Dendritic cell treated with granulocyte-macrophage colony-stimulating factor and Interleukin-4, amounts not matched to agents 40 ng/mL and 50 ng/mL, for 4 days (primary cell): Measurements from ENCODE around the gene ATP5PD.
A peak's percentile ranks its signal among the peaks of the same experiment; 100 is the strongest.
"Not testable (repeated sequence)": the region's sequence is repeated elsewhere in the genome, so short reads cannot be mapped to it uniquely, and the experiment has no call there.

Source experiments
- H3K27ac Mint-ChIP-seq: one replicate; pipeline ENCODE4 v1.8.0; 2022; ENCODE audit warnings: mild to moderate bottlenecking, mixed read lengths
- H3K27me3 Mint-ChIP-seq: one replicate; pipeline ENCODE4 v1.8.0; 2022; ENCODE audit warnings: mild to moderate bottlenecking, mixed read lengths
- H3K36me3 Mint-ChIP-seq: one replicate; pipeline ENCODE4 v1.8.0; 2022; ENCODE audit warnings: low read depth, mixed read lengths
- H3K4me1 Mint-ChIP-seq: one replicate; pipeline ENCODE4 v1.8.0; 2022; ENCODE audit warnings: low read depth, mixed read lengths
- H3K4me3 Mint-ChIP-seq: one replicate; pipeline ENCODE4 v1.8.0; 2022; ENCODE audit warnings: mild to moderate bottlenecking, moderate library complexity, mixed read lengths
- H3K9me3 Mint-ChIP-seq: one replicate; pipeline ENCODE4 v1.8.0; 2022; ENCODE audit warnings: mixed read lengths
- intact Hi-C: fragments of 100-400 bp; cut with micrococcal nuclease; formaldehyde crosslinking; loops from one replicate; pipeline ENCODE4 v1.15.0; 2022

Gene ATP5PD

DNA sequence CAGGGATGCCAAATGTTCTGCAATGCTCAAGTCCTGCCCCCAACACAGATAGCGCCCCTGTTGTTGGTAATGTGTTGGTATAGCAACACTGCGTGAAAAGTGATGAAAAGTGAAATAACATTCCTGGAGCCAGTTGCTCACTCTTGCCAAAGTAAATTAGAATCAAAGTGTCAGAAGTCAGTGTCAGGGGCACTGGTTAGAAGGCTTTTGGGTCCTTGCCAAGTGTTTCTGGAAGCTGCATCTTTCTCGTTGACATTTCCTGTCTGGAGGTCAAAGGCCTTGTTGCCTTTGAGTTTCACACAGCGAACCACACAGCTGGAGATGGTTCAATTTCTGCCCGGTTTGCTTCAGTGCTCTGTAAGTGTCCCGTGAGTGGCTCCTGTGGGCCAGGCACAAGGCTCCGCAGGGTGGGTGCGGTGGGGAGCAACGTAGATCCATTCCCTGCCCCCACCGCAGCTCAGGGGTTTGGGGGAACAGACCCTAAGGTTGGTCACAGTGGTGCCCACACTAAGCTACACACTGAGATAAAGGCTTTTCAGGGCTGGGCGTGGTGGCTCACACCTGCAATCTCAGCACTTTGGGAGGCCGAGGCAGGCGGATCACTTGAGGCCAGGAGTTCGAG lies 37.4 kb upstream of the ATP5PD start:
- H3K36me3 Mint-ChIP-seq: peaks cover 6% of the 10 kb centered on the region
- intact Hi-C loops: no loop called here
- H3K27ac Mint-ChIP-seq: no peak overlapping the region
- peaks cover 68% of the 10 kb centered on the region for H3K4me1 Mint-ChIP-seq
- no peak overlapping the region for H3K4me3 Mint-ChIP-seq
- no peaks in the 10 kb centered on the region for H3K9me3 Mint-ChIP-seq
- H3K27me3 Mint-ChIP-seq: peaks cover 8% of the 10 kb centered on the region

GRCh38 chr17:75082683-75083082 lies 35.9 kb upstream of the ATP5PD start:
- Mint-ChIP-seq H3K27me3 (peaks cover 8% of the 10 kb centered on the region), H3K4me1 (peaks cover 69% of the 10 kb centered on the region), H3K9me3 (no peaks in the 10 kb centered on the region), H3K36me3 (no peaks in the 10 kb centered on the region), H3K4me3 (no peak overlapping the region), H3K27ac (no peak overlapping the region)
- intact Hi-C loops: no loop called here

DNA sequence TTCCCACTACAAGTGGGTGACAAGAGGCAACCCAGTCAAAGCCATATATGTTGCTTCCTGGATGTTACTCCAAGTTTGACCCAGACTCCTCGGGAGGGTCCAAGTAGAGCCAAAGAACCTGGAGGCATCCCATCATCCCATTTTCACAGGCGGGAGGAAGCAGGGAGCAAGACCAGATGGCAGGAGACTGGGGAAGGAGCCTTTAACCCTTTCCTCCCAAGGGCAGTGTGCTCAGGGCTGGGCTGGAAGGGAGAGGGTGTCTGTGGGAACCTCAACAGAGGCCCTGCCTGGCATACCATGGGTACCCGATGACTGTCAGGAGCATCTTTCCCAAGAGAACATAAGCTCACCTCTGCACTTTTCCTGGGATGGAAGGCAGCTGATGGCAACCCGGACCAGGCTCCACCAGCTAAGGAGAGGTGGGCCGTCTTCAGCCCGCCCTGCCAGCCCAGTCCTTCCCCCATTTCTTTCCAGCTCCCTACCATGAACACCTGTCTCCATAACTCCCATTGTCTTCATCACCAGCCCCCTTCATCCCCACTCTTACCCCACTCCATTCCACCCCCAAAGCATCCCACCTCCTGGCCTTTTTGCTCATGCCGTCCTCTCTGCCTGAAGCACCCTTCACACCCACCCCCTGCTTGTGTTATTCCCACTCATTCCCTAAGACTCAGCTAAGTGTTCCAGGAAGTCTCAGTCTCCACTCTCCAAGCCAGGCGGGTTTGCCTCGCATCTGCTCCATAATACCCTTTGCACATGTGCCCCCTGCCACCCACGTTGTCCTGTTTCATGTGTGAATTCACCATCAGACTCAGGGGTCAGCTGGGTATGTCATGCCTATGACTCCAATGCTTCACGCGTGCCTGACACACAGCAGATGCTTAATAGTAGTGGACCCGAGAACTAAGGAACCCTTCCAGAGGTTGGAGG lies 35.1 kb upstream of the ATP5PD start:
- Mint-ChIP-seq H3K36me3 (no peaks in the 10 kb centered on the region), H3K4me3 (no peak overlapping the region), H3K27ac (no peak overlapping the region), H3K9me3 (no peaks in the 10 kb centered on the region), H3K27me3 (peaks cover 8% of the 10 kb centered on the region), H3K4me1 (peaks cover 70% of the 10 kb centered on the region)
- intact Hi-C loops: no loop called here

DNA sequence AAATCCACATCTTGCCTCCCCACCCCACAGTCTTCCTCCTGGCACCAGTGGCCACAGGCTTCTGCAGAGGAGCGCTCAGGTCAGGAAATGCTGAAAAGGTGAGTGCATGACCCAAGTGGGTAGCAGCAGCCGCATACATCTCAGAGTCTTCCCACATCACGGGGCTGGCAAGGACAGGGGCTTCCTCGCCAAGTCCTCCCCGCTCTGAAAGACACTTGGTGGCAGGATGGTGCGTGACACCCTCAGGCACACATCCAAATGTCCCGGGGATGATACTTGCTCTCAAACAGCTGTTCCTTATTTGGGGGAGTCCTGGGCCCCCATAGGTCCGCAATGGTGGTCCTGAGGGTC lies 32.2 kb upstream of the ATP5PD start:
- peak overlapping the region; percentile 23 for H3K4me3 Mint-ChIP-seq
- intact Hi-C loops: loop anchor here (5.0 kb wide), 1 partner anchor 33 kb away; no protein-coding TSS in a partner anchor
- peaks cover 10% of the 10 kb centered on the region for H3K27me3 Mint-ChIP-seq
- no peaks in the 10 kb centered on the region for H3K9me3 Mint-ChIP-seq
- H3K27ac Mint-ChIP-seq: peak overlapping the region; percentile 93
- H3K36me3 Mint-ChIP-seq: no peaks in the 10 kb centered on the region
- peaks cover 77% of the 10 kb centered on the region for H3K4me1 Mint-ChIP-seq

DNA sequence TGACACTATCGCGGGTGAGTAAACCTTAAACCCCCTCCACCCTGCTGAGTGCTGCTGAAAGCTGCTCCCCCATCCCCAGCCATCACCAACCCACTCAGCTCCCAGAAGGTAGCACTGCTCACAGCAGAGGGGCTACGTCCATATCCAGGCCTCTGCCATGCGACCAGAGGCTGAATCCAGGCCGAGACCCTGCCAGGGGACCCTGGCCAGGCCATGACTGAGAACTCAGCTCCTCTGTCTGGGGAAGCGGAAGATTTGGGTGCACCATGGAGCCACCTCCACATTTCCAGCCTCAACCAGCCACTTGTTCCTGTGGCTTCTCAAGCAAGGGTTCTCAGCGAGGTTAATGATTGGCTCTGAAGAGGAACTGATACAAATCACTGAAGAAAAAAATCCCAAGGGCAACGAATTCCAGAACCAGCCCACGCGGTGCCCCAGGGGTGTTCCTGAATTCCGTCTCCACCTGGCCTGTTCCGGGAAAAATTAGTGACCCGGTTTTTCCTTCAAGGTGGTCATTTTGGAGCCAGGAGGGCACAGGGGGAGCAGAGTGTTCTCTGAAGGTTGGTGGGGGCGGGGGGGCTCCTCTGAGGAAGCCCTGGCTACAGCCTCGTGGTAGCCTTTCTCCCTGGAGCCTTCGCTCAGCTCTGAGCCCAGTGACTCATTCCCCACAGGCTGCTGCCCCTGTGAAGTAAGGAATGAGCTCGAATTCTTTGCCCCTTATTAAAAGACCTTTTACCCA lies 31.7 kb upstream of the ATP5PD start:
- Mint-ChIP-seq H3K4me3 (peak overlapping the region; percentile 23), H3K9me3 (no peaks in the 10 kb centered on the region), H3K27me3 (peaks cover 10% of the 10 kb centered on the region), H3K4me1 (peaks cover 77% of the 10 kb centered on the region), H3K36me3 (no peaks in the 10 kb centered on the region), H3K27ac (peak overlapping the region; percentile 93)
- intact Hi-C loops: loop anchor here (5.0 kb wide), 1 partner anchor 34 kb away; no protein-coding TSS in a partner anchor

DNA sequence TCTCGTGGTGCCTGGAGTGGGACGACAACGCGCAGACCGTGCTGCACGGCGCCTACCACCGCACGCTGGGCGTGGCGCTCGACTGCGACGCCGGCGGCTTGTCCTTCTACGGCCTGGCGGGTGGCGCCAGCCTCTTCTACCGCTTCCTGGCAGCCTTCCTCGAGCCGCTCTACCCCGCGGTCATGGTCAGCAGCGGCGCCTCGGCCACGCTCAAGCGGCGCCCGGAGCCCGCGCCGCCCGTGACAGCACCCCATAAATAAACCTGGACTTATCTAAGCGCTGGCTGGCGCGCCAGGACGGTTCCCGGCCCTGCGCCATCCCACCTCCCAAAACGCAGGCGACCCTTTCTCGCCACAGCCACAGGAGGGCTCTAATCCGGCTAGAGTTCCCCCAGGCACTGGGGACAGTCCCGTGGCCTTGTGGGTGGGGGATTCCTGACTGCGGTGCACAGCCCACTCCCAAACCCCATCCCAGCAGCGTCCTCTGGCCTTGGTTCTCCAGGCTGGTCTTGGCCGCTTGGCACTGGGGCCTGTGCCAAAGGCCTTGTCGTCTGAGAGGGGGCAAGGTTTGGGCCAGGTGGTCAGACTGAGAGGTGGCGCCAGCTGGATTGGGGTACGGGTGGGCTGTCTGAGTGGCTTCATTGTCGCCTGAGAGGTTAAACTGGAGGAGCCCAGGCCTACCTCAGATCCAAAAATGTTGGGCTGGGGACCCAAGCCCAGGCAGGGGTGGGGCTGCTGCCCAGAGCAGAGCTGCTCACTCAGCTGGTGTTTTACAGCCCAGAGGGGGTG lies 30.9 kb upstream of the ATP5PD start:
- Mint-ChIP-seq H3K4me3 (peak overlapping the region; percentile 72), H3K4me1 (peaks cover 76% of the 10 kb centered on the region), H3K9me3 (no peaks in the 10 kb centered on the region), H3K27ac (peak overlapping the region; percentile 93), H3K36me3 (no peaks in the 10 kb centered on the region), H3K27me3 (peaks cover 10% of the 10 kb centered on the region)
- intact Hi-C loops: loop anchor here (5.0 kb wide), 1 partner anchor 35 kb away; no protein-coding TSS in a partner anchor

DNA sequence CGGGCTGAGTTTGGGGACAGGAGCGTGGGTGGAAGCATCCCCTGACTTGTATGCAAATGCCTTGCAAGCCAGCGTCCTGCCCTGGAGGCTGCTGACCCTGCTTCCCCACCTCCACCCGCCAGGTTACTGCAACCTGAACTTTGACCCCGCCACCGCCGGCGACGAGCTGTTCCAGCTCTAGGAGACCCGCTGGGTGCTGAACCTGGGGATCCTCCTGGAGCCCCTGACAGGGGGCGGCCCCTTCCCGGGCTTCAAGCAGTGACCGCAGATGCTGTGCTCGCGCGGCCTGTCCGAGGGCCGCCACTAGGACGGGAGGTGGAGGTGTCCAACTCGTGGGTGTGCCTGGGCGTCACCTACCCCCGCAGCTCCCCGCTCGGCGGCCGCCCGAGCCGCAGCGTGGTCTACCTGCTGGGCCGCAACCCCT lies 30.3 kb upstream of the ATP5PD start:
- no peaks in the 10 kb centered on the region for H3K36me3 Mint-ChIP-seq
- H3K4me3 Mint-ChIP-seq: peak overlapping the region; percentile 72
- intact Hi-C loops: loop anchor here (5.0 kb wide), 1 partner anchor 35 kb away; no protein-coding TSS in a partner anchor
- H3K9me3 Mint-ChIP-seq: no peaks in the 10 kb centered on the region
- peaks cover 7% of the 10 kb centered on the region for H3K27me3 Mint-ChIP-seq
- H3K4me1 Mint-ChIP-seq: peaks cover 70% of the 10 kb centered on the region
- peak overlapping the region; percentile 93 for H3K27ac Mint-ChIP-seq

GRCh38 chr17:75075597-75076336 lies 29.0 kb upstream of the ATP5PD start:
- H3K27ac Mint-ChIP-seq: no peak overlapping the region
- H3K4me1 Mint-ChIP-seq: peaks cover 57% of the 10 kb centered on the region
- intact Hi-C loops: loop anchor here (5.0 kb wide), 1 partner anchor 37 kb away; no protein-coding TSS in a partner anchor
- peaks cover 4% of the 10 kb centered on the region for H3K27me3 Mint-ChIP-seq
- H3K4me3 Mint-ChIP-seq: no peak overlapping the region
- H3K9me3 Mint-ChIP-seq: no peaks in the 10 kb centered on the region
- no peaks in the 10 kb centered on the region for H3K36me3 Mint-ChIP-seq

DNA sequence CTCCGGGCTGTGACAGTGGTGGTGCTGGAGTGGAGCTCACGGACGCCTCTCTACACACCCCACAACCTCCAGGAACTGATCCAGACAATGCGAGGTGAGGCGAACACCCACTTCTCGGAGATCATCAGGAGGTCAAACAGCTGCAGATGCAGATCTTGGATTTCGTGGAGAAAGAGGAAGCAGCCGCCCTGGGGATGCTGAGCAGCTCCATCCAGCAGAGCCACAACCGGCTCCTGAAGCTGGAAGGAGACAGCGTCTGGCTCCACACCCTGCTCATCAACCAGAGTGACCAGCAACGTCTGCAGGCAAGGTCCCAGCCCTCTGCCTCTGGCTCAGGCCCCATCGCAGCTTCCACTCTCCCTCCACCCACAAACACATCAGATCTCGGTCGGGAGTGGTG lies 27.8 kb upstream of the ATP5PD start:
- intact Hi-C loops: no loop called here
- no peak overlapping the region for H3K4me3 Mint-ChIP-seq

GRCh38 chr17:75073618-75074047 lies 26.9 kb upstream of the ATP5PD start:
- H3K4me3 Mint-ChIP-seq: no peak overlapping the region
- no peaks in the 10 kb centered on the region for H3K36me3 Mint-ChIP-seq
- peaks cover 4% of the 10 kb centered on the region for H3K27me3 Mint-ChIP-seq
- peaks cover 38% of the 10 kb centered on the region for H3K4me1 Mint-ChIP-seq
- intact Hi-C loops: no loop called here
- no peaks in the 10 kb centered on the region for H3K9me3 Mint-ChIP-seq
- no peak overlapping the region for H3K27ac Mint-ChIP-seq

More for the DNA sequence above, 27.8 kb upstream of the ATP5PD start:
- no peak overlapping the region for H3K27ac Mint-ChIP-seq
- peaks cover 4% of the 10 kb centered on the region for H3K27me3 Mint-ChIP-seq
- no peaks in the 10 kb centered on the region for H3K36me3 Mint-ChIP-seq
- no peaks in the 10 kb centered on the region for H3K9me3 Mint-ChIP-seq
- H3K4me1 Mint-ChIP-seq: peaks cover 47% of the 10 kb centered on the region

GRCh38 chr17:75072909-75073308 lies 26.1 kb upstream of the ATP5PD start:
- H3K27me3 Mint-ChIP-seq, H3K4me3 Mint-ChIP-seq, H3K36me3 Mint-ChIP-seq, H3K27ac Mint-ChIP-seq, intact Hi-C loops, H3K9me3 Mint-ChIP-seq: not testable (repeated sequence)
- H3K4me1 Mint-ChIP-seq: peaks cover 34% of the 10 kb centered on the region

GRCh38 chr17:75071478-75072271 lies 24.9 kb upstream of the ATP5PD start:
- peaks cover 27% of the 10 kb centered on the region for H3K4me1 Mint-ChIP-seq

More at GRCh38 chr17:75071478-75072271, 24.9 kb upstream of the ATP5PD start:
- H3K27me3 Mint-ChIP-seq, H3K27ac Mint-ChIP-seq, intact Hi-C loops, H3K4me3 Mint-ChIP-seq, H3K36me3 Mint-ChIP-seq, H3K9me3 Mint-ChIP-seq: not testable (repeated sequence)
